Colonic mucosa (tissue), 4 donors: ENCODE results near the gene GATM. TPM values are rescaled to one million over a fixed set of nuclear protein-coding genes. Genes with fewer than 3 reads are reported as not detected.
"Not testable (repeated sequence)": the region's sequence is repeated elsewhere in the genome, so short reads cannot be mapped to it uniquely, and the experiment has no call there.

ENCODE experiments used
- DNase-seq: peaks from one replicate; pipeline ENCODE4 v3.0.0-alpha.2; 2020
- H3K27ac ChIP-seq: fragments of 200-600 bp; one replicate; pipeline ENCODE4 v1.8.0; 2021
- H3K27me3 ChIP-seq: fragments of 200-600 bp; one replicate; pipeline ENCODE4 v1.8.0; 2021
- H3K36me3 ChIP-seq: fragments of 200-600 bp; one replicate; pipeline ENCODE4 v1.8.0; 2021
- H3K4me1 ChIP-seq: fragments of 200-600 bp; one replicate; pipeline ENCODE4 v1.8.0; 2021; ENCODE audit warnings: mild to moderate bottlenecking
- H3K4me3 ChIP-seq: fragments of 200-600 bp; one replicate; pipeline ENCODE4 v1.8.0; 2021
- H3K9ac ChIP-seq, 2 donors: one replicate each; pipeline ENCODE4 v1.7.0; 2013; ENCODE audit warnings: control low read depth in 2 of 2, low read depth in 2 of 2, low read length in 2 of 2
- H3K9me3 ChIP-seq: fragments of 200-600 bp; one replicate; pipeline ENCODE4 v1.8.0; 2021
- intact Hi-C: fragments of 100-400 bp; cut with DNase I; formaldehyde crosslinking; loops from one replicate; pipeline ENCODE4 v1.14.1; 2022
- total RNA-seq, 2 donors: library from RNA; stranded (reverse); fragmentation: NEBNext Ultra II Directional in 1 of 2; extraction: Animal tissue kit (Norgen Biotek cat#: 25700) in 1 of 2; gene quantifications; one replicate each; pipeline ENCODE4 v1.2.1, GENCODE V29; 2021
- TF ChIP-seq, protein P1 (sequence below): fragments of 200-600 bp; IDR thresholded peaks from one replicate; pipeline ENCODE4 v1.8.0; 2022; ENCODE audit warnings: antibody characterized with exemption, mild to moderate bottlenecking
- donor health status: healthy.
- donor health status: DM: no; HTN: no; CAD: no.
- donor health status: DM: no; HTN: no; CAD: no.

The GATM gene
- total RNA-seq, 2 donors from 2014 or later = 6.4 to 17.9 TPM

DNA sequence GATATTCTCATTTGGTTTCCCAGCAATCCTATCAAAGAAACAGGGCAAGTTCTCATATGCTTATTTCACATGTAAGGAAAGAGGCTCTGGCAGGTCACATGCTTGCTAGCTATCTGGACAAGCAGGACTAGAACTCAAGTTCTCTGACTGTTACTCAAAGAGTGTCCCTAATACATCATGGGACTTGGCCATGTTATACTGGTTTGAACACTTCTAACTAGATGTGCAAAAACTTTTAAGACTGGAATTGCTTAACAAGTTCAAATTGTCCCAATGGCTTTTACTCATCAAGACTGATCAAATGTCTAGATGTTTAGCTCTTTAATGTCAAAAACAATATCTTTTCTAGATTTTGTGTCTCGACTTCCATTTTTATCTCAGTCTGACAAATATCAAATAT, 6.8 kb downstream of the GATM start:
- intact Hi-C loops = no loop called here
- Histone ChIP-seq H3K27ac (no peak overlapping the region), H3K9ac (no peak overlapping the region), H3K27me3 (no peaks in the 10 kb centered on the region), H3K9me3 (no peaks in the 10 kb centered on the region), H3K4me3 (no peak overlapping the region), H3K36me3 (no peaks in the 10 kb centered on the region), H3K4me1 (no peaks in the 10 kb centered on the region)
- TF ChIP-seq, protein P1, sequence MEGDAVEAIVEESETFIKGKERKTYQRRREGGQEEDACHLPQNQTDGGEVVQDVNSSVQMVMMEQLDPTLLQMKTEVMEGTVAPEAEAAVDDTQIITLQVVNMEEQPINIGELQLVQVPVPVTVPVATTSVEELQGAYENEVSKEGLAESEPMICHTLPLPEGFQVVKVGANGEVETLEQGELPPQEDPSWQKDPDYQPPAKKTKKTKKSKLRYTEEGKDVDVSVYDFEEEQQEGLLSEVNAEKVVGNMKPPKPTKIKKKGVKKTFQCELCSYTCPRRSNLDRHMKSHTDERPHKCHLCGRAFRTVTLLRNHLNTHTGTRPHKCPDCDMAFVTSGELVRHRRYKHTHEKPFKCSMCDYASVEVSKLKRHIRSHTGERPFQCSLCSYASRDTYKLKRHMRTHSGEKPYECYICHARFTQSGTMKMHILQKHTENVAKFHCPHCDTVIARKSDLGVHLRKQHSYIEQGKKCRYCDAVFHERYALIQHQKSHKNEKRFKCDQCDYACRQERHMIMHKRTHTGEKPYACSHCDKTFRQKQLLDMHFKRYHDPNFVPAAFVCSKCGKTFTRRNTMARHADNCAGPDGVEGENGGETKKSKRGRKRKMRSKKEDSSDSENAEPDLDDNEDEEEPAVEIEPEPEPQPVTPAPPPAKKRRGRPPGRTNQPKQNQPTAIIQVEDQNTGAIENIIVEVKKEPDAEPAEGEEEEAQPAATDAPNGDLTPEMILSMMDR = no peak
- no peak for DNase-seq

DNA sequence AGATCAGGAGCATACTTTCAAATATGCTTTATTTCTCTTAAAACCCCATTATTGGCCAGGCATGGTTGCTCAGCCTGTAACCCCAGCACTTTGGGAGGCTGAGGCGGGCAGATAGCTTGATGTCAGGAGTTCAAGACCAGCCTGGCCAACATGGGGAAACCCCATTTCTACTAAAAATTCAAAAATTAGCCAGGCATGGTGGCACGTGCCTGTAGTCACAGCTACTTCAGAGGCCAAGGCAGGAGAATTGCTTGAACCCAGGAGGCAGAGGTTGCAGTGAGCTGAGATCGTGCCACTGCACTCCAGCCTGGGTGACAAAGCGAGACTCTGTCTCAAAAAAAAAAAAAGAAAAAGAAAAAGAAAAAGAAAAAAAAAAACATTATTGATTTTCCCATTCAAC, 8.3 kb downstream of the GATM start:
- H3K9ac ChIP-seq, DNase-seq, H3K27ac ChIP-seq, H3K4me3 ChIP-seq, intact Hi-C loops, H3K36me3 ChIP-seq, H3K9me3 ChIP-seq, H3K4me1 ChIP-seq, H3K27me3 ChIP-seq: not testable (repeated sequence)

DNA sequence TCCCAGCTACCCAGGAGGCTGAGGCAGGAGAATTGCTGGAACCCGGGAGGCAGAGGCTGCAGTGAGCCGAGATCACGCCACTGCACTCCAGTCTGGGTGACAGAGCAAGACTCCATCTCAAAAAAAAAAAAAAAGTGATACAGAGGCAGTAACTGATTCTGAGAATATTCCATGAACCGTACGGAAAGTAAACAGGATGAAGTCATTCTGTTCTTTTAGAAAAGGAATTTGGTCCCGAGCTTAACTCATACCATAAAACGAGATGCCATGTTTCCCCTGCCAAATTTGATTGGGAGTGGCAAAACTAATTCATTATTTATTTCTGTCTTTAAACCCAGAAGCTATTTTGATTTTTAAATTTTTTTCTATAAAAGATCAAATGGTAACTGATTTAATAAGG, 11.1 kb downstream of the GATM start:
- H3K4me1 ChIP-seq, intact Hi-C loops, H3K9ac ChIP-seq, H3K36me3 ChIP-seq, H3K27ac ChIP-seq, DNase-seq, H3K4me3 ChIP-seq, H3K9me3 ChIP-seq, H3K27me3 ChIP-seq: not testable (repeated sequence)

DNA sequence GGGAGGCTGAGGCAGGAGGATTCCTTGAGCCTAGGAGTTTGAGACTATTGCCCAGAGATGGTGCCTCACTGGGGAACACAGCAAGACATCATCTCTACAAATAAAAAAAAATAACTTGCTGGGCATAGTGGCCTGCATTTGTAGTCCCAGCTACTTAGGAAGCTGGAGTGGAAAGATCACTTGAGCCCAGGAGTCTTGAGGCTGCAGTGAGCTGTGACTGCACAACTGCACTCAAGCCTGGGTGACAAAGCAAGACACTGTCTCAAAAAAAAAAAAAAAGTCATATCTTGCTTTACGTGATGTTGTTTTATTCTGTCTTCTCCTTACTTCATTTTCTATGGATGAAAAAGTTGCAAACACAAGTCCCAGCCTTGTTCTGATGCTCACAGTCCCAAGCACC, 14.1 kb downstream of the GATM start:
- no peaks in the 10 kb centered on the region for H3K9me3 ChIP-seq
- H3K4me3 ChIP-seq = no peak overlapping the region
- TF ChIP-seq, protein P1 = no peak
- no peak overlapping the region for H3K27ac ChIP-seq
- no peaks in the 10 kb centered on the region for H3K4me1 ChIP-seq
- H3K9ac ChIP-seq = no peak overlapping the region
- DNase-seq = no peak
- intact Hi-C loops = no loop called here
- no peaks in the 10 kb centered on the region for H3K27me3 ChIP-seq
- H3K36me3 ChIP-seq = no peaks in the 10 kb centered on the region

DNA sequence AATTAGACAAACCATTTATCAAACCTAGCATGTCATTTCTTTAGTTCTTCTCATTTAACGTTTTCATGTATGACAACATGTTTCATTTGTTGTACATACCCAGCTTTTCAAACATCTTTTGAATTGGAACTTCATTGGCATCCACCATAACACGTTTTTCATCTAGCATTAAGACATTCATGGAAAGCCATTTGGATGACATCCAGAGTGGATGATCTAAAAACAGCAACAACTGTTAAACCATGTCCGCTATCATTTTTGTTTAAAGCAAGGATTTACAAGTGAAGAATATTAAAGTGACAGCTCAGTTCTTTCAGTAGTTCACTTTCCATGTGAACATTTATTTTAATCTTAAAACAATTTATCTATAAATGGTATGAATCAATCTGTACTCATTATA, 14.5 kb downstream of the GATM start:
- H3K36me3 ChIP-seq = no peaks in the 10 kb centered on the region

DNA sequence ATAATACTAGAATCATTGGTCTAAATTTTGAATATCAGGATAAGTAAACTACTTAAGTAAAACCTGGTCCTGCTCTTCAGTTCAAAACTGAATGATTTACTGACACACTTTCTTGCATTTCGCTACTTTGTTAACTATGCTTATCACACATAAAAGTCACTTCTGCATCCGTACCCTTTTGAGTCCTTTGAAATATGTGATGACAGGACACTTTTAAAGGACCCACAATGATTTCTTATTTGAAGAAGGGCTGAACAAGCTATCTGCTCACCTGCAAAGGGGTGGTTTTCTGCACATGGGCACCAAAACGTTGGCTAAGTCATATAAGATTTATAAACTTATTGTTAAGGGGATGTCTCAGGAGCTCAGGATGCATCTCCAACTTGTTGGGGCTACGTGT, 15.0 kb downstream of the GATM start:
- Histone ChIP-seq H3K27me3 (no peaks in the 10 kb centered on the region), H3K4me1 (no peaks in the 10 kb centered on the region), H3K27ac (no peak overlapping the region), H3K4me3 (no peak overlapping the region), H3K36me3 (no peaks in the 10 kb centered on the region), H3K9me3 (no peaks in the 10 kb centered on the region), H3K9ac (no peak overlapping the region)
- intact Hi-C loops = no loop called here
- TF ChIP-seq, protein P1 = no peak
- no peak for DNase-seq

More for the DNA sequence above, 14.5 kb downstream of the GATM start:
- no peak overlapping the region for H3K4me3 ChIP-seq
- TF ChIP-seq, protein P1 = no peak
- no peak for DNase-seq
- no peak overlapping the region for H3K9ac ChIP-seq
- no peak overlapping the region for H3K27ac ChIP-seq
- no peaks in the 10 kb centered on the region for H3K27me3 ChIP-seq
- H3K4me1 ChIP-seq = no peaks in the 10 kb centered on the region
- no peaks in the 10 kb centered on the region for H3K9me3 ChIP-seq
- intact Hi-C loops = no loop called here

DNA sequence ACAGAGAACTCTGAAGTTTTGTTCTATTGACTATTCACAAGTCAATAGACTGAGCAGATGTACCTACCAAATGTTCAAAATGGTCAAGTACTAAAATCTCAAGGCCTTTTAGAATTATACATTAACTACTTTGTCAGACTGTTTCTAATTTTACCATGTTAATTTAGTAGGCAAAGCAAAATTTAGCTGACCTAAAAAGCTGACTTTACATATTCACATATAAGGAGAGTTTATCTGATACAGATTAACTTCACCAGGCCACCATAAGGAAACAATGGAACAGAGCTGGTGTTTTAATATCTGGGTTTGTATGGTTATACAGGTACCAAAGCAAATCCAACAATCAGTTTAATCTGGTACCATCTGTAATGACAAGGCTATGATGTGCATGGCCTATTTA, 15.9 kb downstream of the GATM start:
- Histone ChIP-seq H3K36me3 (no peaks in the 10 kb centered on the region), H3K27ac (no peak overlapping the region), H3K4me1 (no peaks in the 10 kb centered on the region), H3K9ac (no peak overlapping the region), H3K4me3 (no peak overlapping the region), H3K27me3 (no peaks in the 10 kb centered on the region), H3K9me3 (no peaks in the 10 kb centered on the region)
- DNase-seq = no peak
- TF ChIP-seq, protein P1 = no peak
- intact Hi-C loops = no loop called here
